BLaER1 treated with 17β-estradiol and CSF1 and Interleukin-3, amounts not matched to agents 10 nM and 100 nM (cell line): ENCODE data around the gene LIMD2.

ENCODE experiments used
- H3K27ac ChIP-seq, 11 experiments: shearing (Covaris generic); formaldehyde crosslinking; 2 replicates each; pipeline ENCODE4 v1.8.1; 2022
- H3K27me3 ChIP-seq, 11 experiments: shearing (Covaris generic); formaldehyde crosslinking; 2 replicates each; pipeline ENCODE4 v1.8.1; 2022
- H3K36me3 ChIP-seq, 11 experiments: shearing (Covaris generic); formaldehyde crosslinking; 2 replicates each; pipeline ENCODE4 v1.8.1; 2022
- H3K4me1 ChIP-seq, 10 experiments: shearing (Covaris generic); formaldehyde crosslinking; 2 replicates each; pipeline ENCODE4 v1.8.1; 2022
- H3K4me2 ChIP-seq, 11 experiments: shearing (Covaris generic); formaldehyde crosslinking; 2 replicates each; pipeline ENCODE4 v1.8.1; 2022
- H3K4me3 ChIP-seq, 10 experiments: shearing (Covaris generic); formaldehyde crosslinking; 2 replicates each; pipeline ENCODE4 v1.8.1; 2022
- H3K9ac ChIP-seq, 11 experiments: shearing (Covaris generic); formaldehyde crosslinking; 2 replicates each; pipeline ENCODE4 v1.8.1; 2022
- H3K9me3 ChIP-seq, 11 experiments: shearing (Covaris generic); formaldehyde crosslinking; replicated peaks in 1 of 11; 2 replicates each; pipeline ENCODE4 v1.8.1; 2022
- H4K20me1 ChIP-seq, 11 experiments: shearing (Covaris generic); formaldehyde crosslinking; 2 replicates each; pipeline ENCODE4 v1.8.1; 2022
- Cebpa-rat ChIP-seq, 11 experiments: shearing (Covaris generic); IDR thresholded peaks; 2 replicates each; pipeline ENCODE4 v1.8.1; 2022

Gene LIMD2

DNA sequence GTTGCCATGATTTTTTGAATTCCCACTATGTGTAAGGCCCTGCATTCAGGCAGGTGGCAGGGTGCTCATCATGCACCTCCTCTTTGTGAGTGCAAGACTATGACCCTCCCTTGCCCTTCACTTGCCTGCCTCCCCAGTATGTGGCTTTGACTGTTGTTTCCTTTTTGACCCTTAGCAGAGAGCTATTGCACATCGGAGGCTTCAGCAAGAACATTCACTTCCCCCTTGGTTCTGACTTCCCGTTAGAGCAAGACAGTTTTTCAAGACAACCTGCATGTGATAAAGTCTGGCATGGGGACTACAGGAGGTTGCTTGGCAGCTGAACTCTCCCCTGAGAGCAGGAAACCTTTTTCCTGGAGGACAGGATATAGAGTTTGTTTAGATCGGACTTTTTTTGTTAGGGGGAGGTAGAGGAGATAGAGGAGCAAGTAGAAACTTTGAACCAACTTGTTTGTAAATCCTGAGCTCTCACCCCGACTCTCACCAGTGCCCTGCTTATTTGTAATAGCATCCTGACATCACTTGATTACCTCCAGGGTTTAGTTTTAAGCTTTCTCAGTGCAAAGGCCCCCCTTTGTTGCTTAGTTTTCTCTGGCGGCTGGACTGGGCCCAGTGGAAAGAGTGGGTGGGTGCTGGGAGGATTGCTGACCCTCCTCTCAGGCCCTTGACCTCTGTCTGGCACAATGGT, 34.3 kb downstream of the LIMD2 start:
- TF ChIP-seq Cebpa-rat (IDR thresholded peaks at IDR 0.05), result peak in 5 of 11 experiments; percentile 39 to 83 (median 69); a peak in 7 of 22 replicates
- Histone ChIP-seq H3K4me1 (peaks cover 7 to 47% (median 22%) of the 10 kb centered on the region in 10 experiments; a peak in 19 of 20 replicates), H3K27ac (peak overlapping the region in 9 of 11 experiments; percentile 11 to 86 (median 69); a peak in 17 of 22 replicates), H3K27me3 (no peaks in the 10 kb centered on the region), H4K20me1 (peaks cover 0 to 53% (median 0%) of the 10 kb centered on the region in 11 experiments; a peak in 3 of 22 replicates), H3K4me3 (peak overlapping the region in 2 of 10 experiments; percentile 14 to 30; a peak in 1 of 20 replicates), H3K9me3 (no peaks in the 10 kb centered on the region), H3K36me3 (peaks cover 68 to 90% (median 83%) of the 10 kb centered on the region in 11 experiments), H3K9ac (peak overlapping the region in 8 of 11 experiments; percentile 0 to 74 (median 43); a peak in 11 of 22 replicates), H3K4me2 (peak overlapping the region in 9 of 11 experiments; percentile 25 to 91 (median 72); a peak in 16 of 22 replicates)

- no peak overlapping the region for H3K4me3 ChIP-seq
- H3K36me3 ChIP-seq, result peaks cover 74 to 98% (median 92%) of the 10 kb centered on the region in 11 experiments
- H3K27ac ChIP-seq, result no peak overlapping the region
- no peak overlapping the region for H3K9ac ChIP-seq
- H3K9me3 ChIP-seq, result no peaks in the 10 kb centered on the region
- peaks cover 0 to 43% (median 0%) of the 10 kb centered on the region in 11 experiments; a peak in 6 of 22 replicates for H4K20me1 ChIP-seq
- H3K27me3 ChIP-seq, result no peaks in the 10 kb centered on the region
- no peak overlapping the region for H3K4me2 ChIP-seq
- peaks cover 0 to 9% (median 3%) of the 10 kb centered on the region in 10 experiments; a peak in 14 of 20 replicates for H3K4me1 ChIP-seq
- TF ChIP-seq Cebpa-rat (IDR thresholded peaks at IDR 0.05), result no peak
These were observed 40.1 kb downstream of the LIMD2 start for GRCh38 chr17:63659850-63660249.

- H3K4me1 ChIP-seq, result peaks cover 0 to 6% (median 5%) of the 10 kb centered on the region in 10 experiments; a peak in 9 of 20 replicates
- no peak for TF ChIP-seq Cebpa-rat (IDR thresholded peaks at IDR 0.05)
- H3K4me3 ChIP-seq, result no peak overlapping the region
- no peak overlapping the region for H3K4me2 ChIP-seq
- H3K27ac ChIP-seq, result no peak overlapping the region
- no peaks in the 10 kb centered on the region for H3K27me3 ChIP-seq
- H3K36me3 ChIP-seq, result peaks cover 80 to 100% (median 98%) of the 10 kb centered on the region in 11 experiments
- H3K9ac ChIP-seq, result no peak overlapping the region
- no peaks in the 10 kb centered on the region for H3K9me3 ChIP-seq
- H4K20me1 ChIP-seq, result peaks cover 0 to 55% (median 6%) of the 10 kb centered on the region in 11 experiments; a peak in 6 of 22 replicates
These were observed 41.6 kb downstream of the LIMD2 start for GRCh38 chr17:63658366-63658765.

DNA sequence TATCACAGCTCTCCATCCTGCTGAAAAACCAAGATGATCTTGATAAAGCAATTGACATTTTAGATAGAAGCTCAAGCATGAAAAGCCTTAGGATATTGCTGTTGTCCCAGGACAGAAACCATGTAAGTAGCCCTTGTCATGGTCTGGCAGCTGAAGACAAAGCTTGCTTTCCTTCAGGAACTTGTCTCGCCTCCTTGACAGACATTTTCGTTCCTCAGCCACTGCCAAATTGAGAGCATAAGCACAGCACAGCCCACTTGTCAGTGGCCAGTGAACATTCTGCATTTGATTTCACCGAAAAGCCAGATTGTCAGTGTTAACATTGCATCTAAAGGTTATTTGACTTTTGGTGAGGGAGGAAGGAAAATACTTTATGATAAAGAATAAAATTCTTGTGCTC, 42.1 kb downstream of the LIMD2 start:
- Histone ChIP-seq H3K4me1 (peaks cover 0 to 12% (median 7%) of the 10 kb centered on the region in 10 experiments; a peak in 10 of 20 replicates), H3K27me3 (no peaks in the 10 kb centered on the region), H3K9me3 (no peaks in the 10 kb centered on the region), H3K4me3 (no peak overlapping the region), H3K9ac (no peak overlapping the region), H3K27ac (no peak overlapping the region), H4K20me1 (peaks cover 0 to 61% (median 6%) of the 10 kb centered on the region in 11 experiments; a peak in 6 of 22 replicates), H3K4me2 (no peak overlapping the region), H3K36me3 (peaks cover 82 to 100% (median 97%) of the 10 kb centered on the region in 11 experiments)
- no peak for TF ChIP-seq Cebpa-rat (IDR thresholded peaks at IDR 0.05)

- H3K9me3 ChIP-seq, result no peaks in the 10 kb centered on the region
- no peaks in the 10 kb centered on the region for H3K27me3 ChIP-seq
- H3K9ac ChIP-seq, result no peak overlapping the region
- H3K27ac ChIP-seq, result no peak overlapping the region
- 0 out of 22 replicates have a peak overlapping the region, but pooled peaks of 1 of the 11 experiments have one; percentile 32 for H3K4me2 ChIP-seq
- TF ChIP-seq Cebpa-rat (IDR thresholded peaks at IDR 0.05), result no peak
- no peak overlapping the region for H3K4me3 ChIP-seq
- peaks cover 68 to 97% (median 86%) of the 10 kb centered on the region in 11 experiments for H3K36me3 ChIP-seq
- peaks cover 0 to 93% (median 18%) of the 10 kb centered on the region in 11 experiments; a peak in 13 of 22 replicates for H4K20me1 ChIP-seq
- H3K4me1 ChIP-seq, result peaks cover 7 to 55% (median 30%) of the 10 kb centered on the region in 10 experiments; a peak in 19 of 20 replicates
These were observed 46.9 kb downstream of the LIMD2 start for GRCh38 chr17:63653050-63653449.

DNA sequence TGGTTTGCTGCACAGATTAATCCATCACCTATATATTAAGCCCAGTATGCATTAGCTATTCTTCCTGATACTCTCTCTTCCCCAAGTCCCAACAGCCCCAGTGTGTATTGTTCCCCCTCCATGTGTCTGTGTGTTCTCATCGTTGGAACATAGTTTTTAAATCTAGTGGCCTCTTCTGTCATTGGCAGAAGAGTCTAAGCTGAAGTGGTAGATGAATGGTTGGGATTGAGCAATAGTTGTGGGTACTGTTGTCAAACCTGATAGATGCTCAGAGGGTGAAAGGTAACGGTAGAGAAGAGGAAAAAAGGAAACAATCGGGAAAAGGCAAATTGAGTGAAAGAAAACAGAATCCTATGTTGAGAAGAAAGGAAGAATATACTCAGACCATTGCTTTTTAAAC, 47.8 kb downstream of the LIMD2 start:
- no peaks in the 10 kb centered on the region for H3K9me3 ChIP-seq
- no peak overlapping the region for H3K9ac ChIP-seq
- H3K27me3 ChIP-seq, result no peaks in the 10 kb centered on the region
- H3K27ac ChIP-seq, result no peak overlapping the region
- H3K4me2 ChIP-seq, result peak overlapping the region in 3 of 11 experiments; percentile 11 to 36 (median 32); a peak in 4 of 22 replicates
- peaks cover 0 to 99% (median 18%) of the 10 kb centered on the region in 11 experiments; a peak in 13 of 22 replicates for H4K20me1 ChIP-seq
- peaks cover 7 to 65% (median 37%) of the 10 kb centered on the region in 10 experiments; a peak in 19 of 20 replicates for H3K4me1 ChIP-seq
- peaks cover 67 to 97% (median 83%) of the 10 kb centered on the region in 11 experiments for H3K36me3 ChIP-seq
- no peak overlapping the region for H3K4me3 ChIP-seq
- TF ChIP-seq Cebpa-rat (IDR thresholded peaks at IDR 0.05), result no peak

GRCh38 chr17:63649813-63650212, 50.1 kb downstream of the LIMD2 start:
- H3K4me2 ChIP-seq, result peak overlapping the region in 10 of 11 experiments; percentile 29 to 95 (median 69); a peak in 20 of 22 replicates
- peaks cover 0 to 88% (median 18%) of the 10 kb centered on the region in 11 experiments; a peak in 12 of 22 replicates for H4K20me1 ChIP-seq
- H3K4me1 ChIP-seq, result peaks cover 7 to 87% (median 59%) of the 10 kb centered on the region in 10 experiments; a peak in 19 of 20 replicates

GRCh38 chr17:63647936-63648335, 52.0 kb downstream of the LIMD2 start:
- H3K4me3 ChIP-seq, result no peak overlapping the region
- H4K20me1 ChIP-seq, result peaks cover 0 to 70% (median 14%) of the 10 kb centered on the region in 11 experiments; a peak in 11 of 22 replicates
- H3K27me3 ChIP-seq, result no peaks in the 10 kb centered on the region
- peak overlapping the region in 4 of 11 experiments; percentile 66 to 92 (median 84); a peak in 2 of 22 replicates for H3K27ac ChIP-seq
- H3K4me1 ChIP-seq, result peaks cover 7 to 98% (median 69%) of the 10 kb centered on the region in 10 experiments; a peak in 19 of 20 replicates
- no peak overlapping the region for H3K9ac ChIP-seq
- TF ChIP-seq Cebpa-rat (IDR thresholded peaks at IDR 0.05), result no peak
- no peaks in the 10 kb centered on the region for H3K9me3 ChIP-seq
- H3K36me3 ChIP-seq, result peaks cover 38 to 92% (median 63%) of the 10 kb centered on the region in 11 experiments
- peak overlapping the region in 5 of 11 experiments; percentile 73 to 95 (median 88); a peak in 10 of 22 replicates for H3K4me2 ChIP-seq

More at GRCh38 chr17:63649813-63650212, 50.1 kb downstream of the LIMD2 start:
- H3K36me3 ChIP-seq, result peaks cover 57 to 94% (median 70%) of the 10 kb centered on the region in 11 experiments
- H3K4me3 ChIP-seq, result no peak overlapping the region
- TF ChIP-seq Cebpa-rat (IDR thresholded peaks at IDR 0.05), result no peak
- no peaks in the 10 kb centered on the region for H3K9me3 ChIP-seq
- no peak overlapping the region for H3K27ac ChIP-seq
- no peaks in the 10 kb centered on the region for H3K27me3 ChIP-seq
- no peak overlapping the region; a peak in 1 of 22 replicates for H3K9ac ChIP-seq
